Astrocyte (in vitro differentiated cells and primary cell): ENCODE measurements around the gene POLG2. TPM values are rescaled to one million over a fixed set of nuclear protein-coding genes. Genes with fewer than 3 reads are reported as not detected.

ENCODE experiments used
- DNase-seq: peaks from one replicate; pipeline ENCODE4 v3.0.0-alpha.2; 2010; ENCODE audit warnings: low read depth
- FAIRE-seq: peaks from 2 replicates; lab custom pipeline; 2011; peaks lifted over from hg19 to GRCh38; lab: Jason Lieb, UNC
- H2AFZ ChIP-seq: 2 replicates; pipeline ENCODE4 v1.6.0; 2012; ENCODE audit warnings: low read depth, low read length, inconsistent platforms
- H3K27ac ChIP-seq: 2 replicates; pipeline ENCODE4 v1.5.1; 2011; ENCODE audit warnings: low read depth, low read length, inconsistent platforms
- H3K27me3 ChIP-seq: 2 replicates; pipeline ENCODE4 v1.6.0; 2011; ENCODE audit warnings: low read length, inconsistent platforms; ENCODE audit not compliant: insufficient read depth
- H3K36me3 ChIP-seq: 2 replicates; pipeline ENCODE4 v1.5.1; 2011; ENCODE audit warnings: low read length, inconsistent platforms; ENCODE audit not compliant: insufficient read depth
- H3K4me1 ChIP-seq: 2 replicates; pipeline ENCODE4 v1.5.1; 2011; ENCODE audit warnings: low read length, inconsistent platforms; ENCODE audit not compliant: insufficient read depth
- H3K4me2 ChIP-seq: 2 replicates; pipeline ENCODE4 v1.6.0; 2012; ENCODE audit warnings: low read length, inconsistent platforms
- H3K4me3 ChIP-seq: 2 replicates; pipeline ENCODE4 v1.5.1; 2011; ENCODE audit warnings: low read depth, mild to moderate bottlenecking, low read length, inconsistent platforms; ENCODE audit not compliant: insufficient read depth
- H3K79me2 ChIP-seq: 2 replicates; pipeline ENCODE4 v1.6.0; 2012; ENCODE audit warnings: mild to moderate bottlenecking, low read length, inconsistent platforms; ENCODE audit not compliant: insufficient read depth
- H3K9ac ChIP-seq: 2 replicates; pipeline ENCODE4 v1.6.0; 2012; ENCODE audit warnings: mild to moderate bottlenecking, low read length, inconsistent platforms
- H3K9me3 ChIP-seq: 2 replicates; pipeline ENCODE4 v1.5.1; 2012; ENCODE audit warnings: low read depth, mild to moderate bottlenecking, low read length, inconsistent platforms; ENCODE audit not compliant: insufficient read depth
- H4K20me1 ChIP-seq: 2 replicates; pipeline ENCODE4 v1.6.0; 2012; ENCODE audit warnings: low read length, inconsistent platforms; ENCODE audit not compliant: insufficient read depth
- H3K27ac Mint-ChIP-seq: one replicate; pipeline ENCODE4 v1.8.0; 2021; ENCODE audit warnings: mild to moderate bottlenecking, mixed read lengths; ENCODE audit not compliant: unreplicated experiment
- H3K27me3 Mint-ChIP-seq: one replicate; pipeline ENCODE4 v1.8.0; 2021; ENCODE audit warnings: low read depth, mixed read lengths; ENCODE audit not compliant: unreplicated experiment
- H3K36me3 Mint-ChIP-seq: one replicate; pipeline ENCODE4 v1.8.0; 2021; ENCODE audit warnings: low read depth, mixed read lengths; ENCODE audit not compliant: unreplicated experiment
- H3K4me1 Mint-ChIP-seq: one replicate; pipeline ENCODE4 v1.8.0; 2021; ENCODE audit warnings: low read depth, mixed read lengths; ENCODE audit not compliant: unreplicated experiment
- H3K4me3 Mint-ChIP-seq: one replicate; pipeline ENCODE4 v1.8.0; 2021; ENCODE audit warnings: mild to moderate bottlenecking, moderate library complexity, mixed read lengths; ENCODE audit not compliant: unreplicated experiment
- H3K9me3 Mint-ChIP-seq: one replicate; pipeline ENCODE4 v1.8.0; 2021; ENCODE audit warnings: mild to moderate bottlenecking, mixed read lengths; ENCODE audit not compliant: unreplicated experiment
- CTCF ChIP-seq: IDR thresholded peaks from 2 replicates; pipeline ENCODE4 v1.5.1; 2011; ENCODE audit warnings: low read depth, mild to moderate bottlenecking, inconsistent platforms, low read length, moderate library complexity; ENCODE audit not compliant: insufficient read depth
- EZH2 ChIP-seq: IDR thresholded peaks from 2 replicates; pipeline ENCODE4 v1.6.1; 2012; ENCODE audit warnings: mild to moderate bottlenecking, low read length, inconsistent platforms; ENCODE audit not compliant: insufficient read depth
- total RNA-seq: library from RNA; stranded (reverse); gene quantifications from 2 replicates; pipeline ENCODE4 v1.2.1, GENCODE V29; 2021

Gene POLG2
- total RNA-seq, 1 donor from 2014 or later = 16.2 TPM

DNA sequence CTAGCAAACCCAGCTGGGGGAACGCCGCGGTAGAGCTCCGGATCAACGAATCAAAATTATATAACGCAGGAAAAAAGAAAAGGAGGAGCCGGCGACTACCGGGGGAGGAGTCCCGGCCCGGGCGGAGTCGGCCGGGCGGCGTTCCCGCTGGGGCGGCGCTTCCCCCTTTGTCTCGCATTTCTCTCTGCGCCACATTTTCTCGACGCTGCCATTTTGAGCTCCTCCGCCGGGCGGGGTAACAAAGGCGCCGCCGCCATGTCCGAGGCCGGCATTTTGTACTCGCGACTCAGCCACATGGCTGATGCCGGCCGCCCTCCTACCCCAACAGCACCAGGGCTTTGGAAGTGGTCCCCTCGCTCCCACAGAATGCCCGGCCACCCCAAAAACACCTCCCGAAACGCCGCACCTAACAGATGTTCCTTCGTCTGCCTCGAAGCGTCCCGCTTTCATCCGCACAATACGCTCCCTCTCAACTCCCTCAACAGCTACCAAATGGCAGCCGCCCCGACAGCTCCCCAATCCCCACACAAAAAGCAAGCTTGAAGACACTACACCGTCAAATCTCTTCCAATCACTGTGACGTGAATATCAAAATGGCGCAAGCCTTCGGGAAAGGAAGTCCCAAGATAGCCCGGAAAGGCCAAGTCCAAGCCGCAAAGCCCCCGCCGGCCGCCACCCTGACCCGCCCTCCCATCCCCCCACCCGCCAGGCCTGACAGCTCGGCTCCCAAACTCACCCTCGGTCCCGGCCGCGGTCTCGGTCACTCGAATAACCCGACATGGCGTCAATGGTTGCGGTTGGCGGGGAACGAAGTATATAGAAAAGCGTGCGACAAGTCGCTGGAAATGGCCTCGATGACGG is 8.7 kb upstream of the POLG2 start:
- no peaks in the 10 kb centered on the region for H3K9me3 Mint-ChIP-seq
- H3K27ac Mint-ChIP-seq = peak overlapping the region; percentile 99
- Histone ChIP-seq H3K9me3 (no peaks in the 10 kb centered on the region), H3K4me1 (peaks cover 29% of the 10 kb centered on the region), H3K27ac (peak overlapping the region; percentile 99), H3K27me3 (no peaks in the 10 kb centered on the region), H3K79me2 (peaks cover 93% of the 10 kb centered on the region), H3K36me3 (peaks cover 47% of the 10 kb centered on the region), H3K4me2 (peak overlapping the region; percentile 93), H3K9ac (peak overlapping the region; percentile 100), H3K4me3 (peak overlapping the region; percentile 100), H4K20me1 (peaks cover 82% of the 10 kb centered on the region), H2AFZ (no peak overlapping the region)
- H3K4me1 Mint-ChIP-seq = peaks cover 32% of the 10 kb centered on the region
- FAIRE-seq (no peak), DNase-seq (peak; percentile 62)
- H3K27me3 Mint-ChIP-seq = no peaks in the 10 kb centered on the region
- peak overlapping the region; percentile 94 for H3K4me3 Mint-ChIP-seq
- TF ChIP-seq CTCF (no peak), EZH2 (no peak)
- H3K36me3 Mint-ChIP-seq = peaks cover 18% of the 10 kb centered on the region

DNA sequence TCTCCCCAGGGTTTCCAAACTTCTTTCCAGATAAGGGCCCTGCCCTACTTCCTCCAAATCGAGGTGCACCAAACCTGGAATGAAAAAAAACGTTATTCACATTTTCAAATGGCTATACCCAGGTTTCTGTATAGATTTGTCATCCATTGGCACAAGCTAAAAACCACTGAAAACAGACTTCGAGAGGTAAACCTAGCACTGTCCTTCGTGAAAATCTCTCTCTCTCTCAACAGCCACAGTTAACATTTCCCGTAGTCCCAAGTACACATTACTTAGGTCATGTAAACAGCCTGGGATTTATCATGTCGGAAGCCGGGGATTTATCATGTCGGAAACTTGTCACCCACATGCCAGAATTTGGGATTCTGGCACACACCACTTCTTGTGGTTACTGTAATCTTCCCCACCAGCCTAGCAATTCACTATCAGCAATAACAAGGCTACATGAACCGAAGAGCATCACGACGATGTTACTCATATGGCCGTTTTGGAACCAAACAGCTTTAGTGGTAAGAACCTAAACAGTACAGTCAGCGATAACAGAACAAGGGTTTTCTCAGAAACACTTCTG is 8.0 kb upstream of the POLG2 start:
- H3K4me1 Mint-ChIP-seq = peaks cover 38% of the 10 kb centered on the region

More for the DNA sequence above, 8.0 kb upstream of the POLG2 start:
- TF ChIP-seq CTCF (no peak), EZH2 (no peak)
- FAIRE-seq (no peak), DNase-seq (peak; percentile 77)
- Histone ChIP-seq H3K79me2 (peaks cover 93% of the 10 kb centered on the region), H2AFZ (no peak overlapping the region), H3K4me3 (peak overlapping the region; percentile 100), H3K9ac (peak overlapping the region; percentile 100), H4K20me1 (peaks cover 84% of the 10 kb centered on the region), H3K27ac (peak overlapping the region; percentile 99), H3K27me3 (no peaks in the 10 kb centered on the region), H3K4me2 (peak overlapping the region; percentile 90), H3K4me1 (peaks cover 36% of the 10 kb centered on the region), H3K9me3 (no peaks in the 10 kb centered on the region), H3K36me3 (peaks cover 49% of the 10 kb centered on the region)
- Mint-ChIP-seq H3K27ac (peak overlapping the region; percentile 96), H3K27me3 (no peaks in the 10 kb centered on the region), H3K9me3 (no peaks in the 10 kb centered on the region), H3K36me3 (peaks cover 20% of the 10 kb centered on the region), H3K4me3 (peak overlapping the region; percentile 94)
